Keratinocyte (primary cell): ENCODE results near the gene CDK10. TPM values are rescaled to one million over a fixed set of nuclear protein-coding genes. Genes with fewer than 3 reads are reported as not detected.
"Not testable (repeated sequence)": the region's sequence is repeated elsewhere in the genome, so short reads cannot be mapped to it uniquely, and the experiment has no call there.

ENCODE experiments used
- DNase-seq: peaks from one replicate; pipeline ENCODE4 v3.0.0-alpha.2; 2011; ENCODE audit warnings: low read depth, missing footprints, low spot score
- FAIRE-seq: peaks from 2 replicates; lab custom pipeline; 2011; peaks lifted over from hg19 to GRCh38; lab: Jason Lieb, UNC
- H2AFZ ChIP-seq: 2 replicates; pipeline ENCODE4 v1.6.0; 2012; ENCODE audit warnings: low read length, control low read depth, inconsistent platforms; ENCODE audit not compliant: control insufficient read depth
- H3K27ac ChIP-seq: 2 replicates; pipeline ENCODE4 v1.5.1; 2011; ENCODE audit warnings: low read length; ENCODE audit not compliant: control insufficient read depth, insufficient read depth
- H3K27me3 ChIP-seq: 3 replicates; pipeline ENCODE4 v1.6.0; 2011; ENCODE audit warnings: low read length; ENCODE audit not compliant: control insufficient read depth, insufficient read depth; ENCODE audit errors: extremely low read depth
- H3K36me3 ChIP-seq, 2 experiments: 2 replicates in 1 of 2; 3 replicates in 1 of 2; pipeline ENCODE4 v1.5.1; 2011; ENCODE audit warnings: low read length in 2 of 2, mild to moderate bottlenecking in 1 of 2; ENCODE audit not compliant: control insufficient read depth in 2 of 2, insufficient read depth in 2 of 2; ENCODE audit errors: extremely low read depth in 1 of 2
- H3K4me1 ChIP-seq: 3 replicates; pipeline ENCODE4 v1.5.1; 2011; ENCODE audit warnings: low read length; ENCODE audit not compliant: control insufficient read depth, insufficient read depth; ENCODE audit errors: extremely low read depth
- H3K4me2 ChIP-seq: 3 replicates; pipeline ENCODE4 v1.6.0; 2011; ENCODE audit warnings: low read depth, low read length; ENCODE audit not compliant: control insufficient read depth, insufficient read depth; ENCODE audit errors: extremely low read depth
- H3K4me3 ChIP-seq, 3 experiments: fragments of 200-600 bp in 1 of 3; sonication (generic) in 1 of 3; 2 replicates in 2 of 3; 3 replicates in 1 of 3; pipeline ENCODE4 v1.5.1; 2011 to 2016; ENCODE audit warnings: low read length in 3 of 3, mild to moderate bottlenecking in 3 of 3, control low read depth in 2 of 3, inconsistent platforms in 1 of 3, low read depth in 1 of 3, mixed read lengths in 1 of 3, mixed run types in 1 of 3, moderate library complexity in 1 of 3; ENCODE audit not compliant: control insufficient read depth in 2 of 3, insufficient read depth in 2 of 3; ENCODE audit errors: extremely low read depth in 1 of 3
- H3K79me2 ChIP-seq: 2 replicates; pipeline ENCODE4 v1.6.0; 2012; ENCODE audit warnings: low read length; ENCODE audit not compliant: control insufficient read depth, insufficient read depth
- H3K9ac ChIP-seq: 3 replicates; pipeline ENCODE4 v1.6.0; 2011; ENCODE audit warnings: low read length; ENCODE audit not compliant: control insufficient read depth, insufficient read depth; ENCODE audit errors: extremely low read depth
- H3K9me1 ChIP-seq: 3 replicates; pipeline ENCODE4 v1.6.0; 2011; ENCODE audit warnings: low read length; ENCODE audit not compliant: control insufficient read depth, insufficient read depth; ENCODE audit errors: extremely low read depth
- H3K9me3 ChIP-seq: 2 replicates; pipeline ENCODE4 v1.5.1; 2012; ENCODE audit warnings: low read depth, low read length; ENCODE audit not compliant: control insufficient read depth
- H4K20me1 ChIP-seq: 3 replicates; pipeline ENCODE4 v1.6.0; 2011; ENCODE audit warnings: low read length; ENCODE audit not compliant: control insufficient read depth, insufficient read depth; ENCODE audit errors: extremely low read depth
- EZH2 ChIP-seq: IDR thresholded peaks from one replicate; pipeline ENCODE4 v1.6.1; 2012; ENCODE audit warnings: inconsistent platforms, mild to moderate bottlenecking, low read length, moderate library complexity
- dilution Hi-C: fragments of 300-500 bp; cut with MboI; formaldehyde crosslinking; loops from one replicate; pipeline ENCODE4 v1.7.0; 2020; ENCODE audit warnings: low sequenced_read_pairs; ENCODE audit not compliant: extremely low pct_ligation_motif_present
- polyA plus RNA-seq, 5 experiments: library from polyadenylated mRNA; depleted of rRNA in 3 of 5; stranded (reverse) in 3 of 5; stranded (forward) in 1 of 5; unstranded in 1 of 5; fragments of >200 nt; gene quantifications; 1 replicate in 1 of 5; 2 replicates in 3 of 5; 3 replicates in 1 of 5; pipeline versions ENCODE4 v1.2.1 to v1.2.3, GENCODE V29; 2011 to 2012; ENCODE audit warnings: missing spikeins in 2 of 5, low read depth in 1 of 5, low replicate concordance in 1 of 5
- TF ChIP-seq, protein P1 (sequence below), 3 experiments: IDR thresholded peaks in 1 of 3; conservative IDR thresholded peaks in 1 of 3; optimal IDR thresholded peaks in 1 of 3; 2 replicates in 2 of 3; 3 replicates in 1 of 3; pipeline versions ENCODE3 to v1.5.1; 2011; ENCODE audit warnings: low read length in 3 of 3, mild to moderate bottlenecking in 3 of 3, moderate library complexity in 2 of 3, control low read depth in 1 of 3, inconsistent platforms in 1 of 3; ENCODE audit not compliant: insufficient read depth in 2 of 3; ENCODE audit errors: extremely low read depth in 1 of 3

The CDK10 gene
- polyA plus RNA-seq, 1 donor (not counting 4 experiments of a cell fraction or from before 2014, with no cell fraction given) = 30.6 TPM

DNA sequence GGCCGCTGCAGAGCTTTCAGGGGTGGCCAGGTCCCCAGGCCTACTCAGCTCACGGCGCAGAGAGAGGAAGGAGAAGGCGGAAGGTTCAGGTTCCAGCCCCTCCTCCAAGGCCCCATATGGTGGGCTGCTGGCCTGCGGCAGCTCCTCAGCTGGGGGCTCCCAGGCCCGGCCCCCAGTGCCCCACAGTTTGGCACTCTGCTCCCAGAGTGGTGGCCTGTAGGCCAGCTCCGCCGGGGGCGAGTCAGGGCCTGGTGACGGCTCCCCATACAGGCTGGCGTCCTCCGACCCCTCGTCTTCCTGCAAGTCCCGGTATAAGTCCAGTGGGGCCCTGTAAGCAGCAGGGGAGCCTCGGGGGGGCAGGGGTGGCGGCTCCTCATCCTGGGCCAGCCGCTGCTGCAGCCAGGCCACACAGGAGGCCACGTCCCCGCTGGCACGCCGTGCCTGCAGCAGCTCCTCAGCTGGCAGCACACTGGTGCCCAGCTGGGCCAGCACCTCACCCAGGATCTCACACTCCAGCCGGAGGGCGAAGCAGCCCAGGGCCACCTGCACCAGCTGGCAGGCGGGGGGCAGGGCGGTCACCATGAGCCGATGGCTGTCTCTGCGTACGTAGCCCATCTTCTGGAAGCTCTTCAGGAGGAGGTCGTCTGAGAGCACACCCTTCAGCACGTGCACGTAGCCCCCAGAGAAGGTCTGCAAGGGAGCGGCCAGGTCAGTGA is 11.3 kb downstream of the CDK10 start:
- Histone ChIP-seq H3K4me3 (no peak overlapping the region), H3K9me1 (no peaks in the 10 kb centered on the region), H3K27ac (no peak overlapping the region), H4K20me1 (no peaks in the 10 kb centered on the region), H3K9me3 (no peaks in the 10 kb centered on the region), H3K9ac (no peak overlapping the region), H3K79me2 (no peaks in the 10 kb centered on the region), H3K36me3 (peaks cover 20% of the 10 kb centered on the region in 2 experiments), H3K4me2 (no peak overlapping the region), H3K27me3 (no peaks in the 10 kb centered on the region), H2AFZ (no peak overlapping the region), H3K4me1 (peaks cover 12% of the 10 kb centered on the region)
- dilution Hi-C loops = no loop called here
- DNase-seq = no peak
- no peak for TF ChIP-seq EZH2
- TF ChIP-seq, protein P1, sequence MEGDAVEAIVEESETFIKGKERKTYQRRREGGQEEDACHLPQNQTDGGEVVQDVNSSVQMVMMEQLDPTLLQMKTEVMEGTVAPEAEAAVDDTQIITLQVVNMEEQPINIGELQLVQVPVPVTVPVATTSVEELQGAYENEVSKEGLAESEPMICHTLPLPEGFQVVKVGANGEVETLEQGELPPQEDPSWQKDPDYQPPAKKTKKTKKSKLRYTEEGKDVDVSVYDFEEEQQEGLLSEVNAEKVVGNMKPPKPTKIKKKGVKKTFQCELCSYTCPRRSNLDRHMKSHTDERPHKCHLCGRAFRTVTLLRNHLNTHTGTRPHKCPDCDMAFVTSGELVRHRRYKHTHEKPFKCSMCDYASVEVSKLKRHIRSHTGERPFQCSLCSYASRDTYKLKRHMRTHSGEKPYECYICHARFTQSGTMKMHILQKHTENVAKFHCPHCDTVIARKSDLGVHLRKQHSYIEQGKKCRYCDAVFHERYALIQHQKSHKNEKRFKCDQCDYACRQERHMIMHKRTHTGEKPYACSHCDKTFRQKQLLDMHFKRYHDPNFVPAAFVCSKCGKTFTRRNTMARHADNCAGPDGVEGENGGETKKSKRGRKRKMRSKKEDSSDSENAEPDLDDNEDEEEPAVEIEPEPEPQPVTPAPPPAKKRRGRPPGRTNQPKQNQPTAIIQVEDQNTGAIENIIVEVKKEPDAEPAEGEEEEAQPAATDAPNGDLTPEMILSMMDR (optimal IDR thresholded peaks at IDR 0.05 in 1 of 3, IDR thresholded peaks at IDR 0.05 in 1 of 3, conservative IDR thresholded peaks at IDR 0.05 in 1 of 3; ENCODE audit: extremely low read depth in 1 of 3, insufficient read depth in 2 of 3, low read length in 3 of 3) = no peak
- FAIRE-seq = no peak

DNA sequence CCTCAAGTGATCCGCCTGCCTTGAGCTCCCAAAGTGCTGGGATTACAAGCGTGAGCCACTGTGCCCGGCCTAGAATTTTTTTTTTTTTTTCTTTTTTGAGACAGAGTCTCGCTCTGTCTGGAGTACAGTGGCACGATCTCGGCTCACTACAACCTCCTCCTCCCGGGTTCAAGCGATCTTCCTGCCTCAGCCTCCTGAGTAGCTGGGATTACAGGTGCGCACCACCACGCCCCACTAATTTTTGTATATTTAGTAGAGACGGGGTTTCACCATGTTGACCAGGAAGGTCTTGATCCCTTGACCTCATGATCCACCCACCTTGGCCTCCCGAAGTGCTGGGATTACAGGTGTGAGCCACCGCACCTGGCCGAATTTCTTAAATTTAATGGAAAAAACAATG is 12.2 kb downstream of the CDK10 start:
- FAIRE-seq = not testable (repeated sequence)

DNA sequence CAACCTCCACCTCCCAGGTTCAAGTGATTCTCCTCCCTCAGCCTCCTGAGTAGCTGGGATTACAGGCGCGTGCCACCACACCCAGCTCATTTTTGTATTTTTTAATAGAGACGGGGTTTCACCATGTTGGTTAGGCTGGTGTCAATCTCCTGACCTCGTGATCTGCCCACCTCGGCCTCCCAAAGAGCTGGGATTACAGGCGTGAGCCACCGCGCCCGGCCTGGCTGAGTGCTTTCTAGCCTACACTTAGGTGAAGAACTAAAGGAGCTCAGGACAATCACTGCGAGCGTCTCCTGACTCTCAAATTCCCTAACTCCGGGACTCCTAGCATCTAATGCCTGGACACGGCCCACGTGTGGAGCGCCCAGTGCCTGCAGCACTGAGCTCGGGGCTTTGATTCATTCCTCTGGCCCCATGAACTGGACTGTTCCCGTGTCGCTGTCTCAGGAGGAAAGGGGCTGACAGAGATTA is 13.2 kb downstream of the CDK10 start:
- DNase-seq, H3K79me2 ChIP-seq, H4K20me1 ChIP-seq, H3K9ac ChIP-seq, FAIRE-seq, H3K9me3 ChIP-seq, H3K27ac ChIP-seq, H3K36me3 ChIP-seq, H2AFZ ChIP-seq, H3K27me3 ChIP-seq, dilution Hi-C loops, H3K9me1 ChIP-seq: not testable (repeated sequence)
- peak overlapping the region; percentile 87 for H3K4me2 ChIP-seq
- peak overlapping the region in 1 of 3 experiments; percentile 57 for H3K4me3 ChIP-seq
- H3K4me1 ChIP-seq = peaks cover 12% of the 10 kb centered on the region

More for the DNA sequence above, 12.2 kb downstream of the CDK10 start:
- H3K79me2 ChIP-seq, H2AFZ ChIP-seq, H3K9ac ChIP-seq, DNase-seq, H4K20me1 ChIP-seq, H3K27me3 ChIP-seq, H3K9me1 ChIP-seq, H3K9me3 ChIP-seq, H3K27ac ChIP-seq, H3K4me2 ChIP-seq, H3K4me3 ChIP-seq, dilution Hi-C loops: not testable (repeated sequence)
- Histone ChIP-seq H3K36me3 (peaks cover 13% of the 10 kb centered on the region in 2 experiments), H3K4me1 (peaks cover 12% of the 10 kb centered on the region)
